Sigmoid colon (tissue), 7 donors: ENCODE measurements around the gene GOLGA8N. TPM values are rescaled to one million over a fixed set of nuclear protein-coding genes. Genes with fewer than 3 reads are reported as not detected.

Experiments
- DNase-seq: peaks from one replicate; pipeline ENCODE4 v3.0.0-alpha.2; 2019
- H3K27ac ChIP-seq, 4 donors: fragments of 200-600 bp; sonication (generic); one replicate each; pipeline ENCODE4 v1.5.1; 2016 to 2019; ENCODE audit warnings: mild to moderate bottlenecking in 1 of 4
- H3K27me3 ChIP-seq, 3 donors: fragments of 200-600 bp; sonication (generic); one replicate each; pipeline ENCODE4 v1.5.1; 2019; ENCODE audit warnings: mild to moderate bottlenecking in 1 of 3
- H3K36me3 ChIP-seq, 4 donors: fragments of 200-600 bp; sonication (generic); one replicate each; pipeline ENCODE4 v1.5.1; 2016 to 2019
- H3K4me1 ChIP-seq, 4 donors: fragments of 200-600 bp; sonication (generic); one replicate each; pipeline ENCODE4 v1.5.1; 2017 to 2019
- H3K4me3 ChIP-seq, 4 donors: fragments of 200-600 bp; sonication (generic); one replicate each; pipeline ENCODE4 v1.5.1; 2017 to 2019; ENCODE audit warnings: mild to moderate bottlenecking in 2 of 4, moderate library complexity in 1 of 4
- H3K9me3 ChIP-seq, 4 donors: fragments of 200-600 bp in 3 of 4; sonication (generic) in 3 of 4; one replicate each; pipeline versions ENCODE4 v1.5.1 to v1.6.1; 2013 to 2019
- EP300 ChIP-seq, 4 donors: sonication (generic); formaldehyde crosslinking; IDR thresholded peaks; one replicate each; pipeline ENCODE4 v1.6.1; 2017; ENCODE audit warnings: antibody characterized with exemption in 4 of 4
- POLR2A ChIP-seq, 2 donors: fragments of 450-650 bp; IDR thresholded peaks; one replicate each; pipeline ENCODE4 v1.6.1; 2016; ENCODE audit warnings: antibody characterized with exemption in 2 of 2, mild to moderate bottlenecking in 2 of 2, moderate library complexity in 2 of 2
- POLR2AphosphoS5 ChIP-seq, 4 donors: sonication (generic); formaldehyde crosslinking; IDR thresholded peaks; one replicate each; pipeline ENCODE4 v1.6.1; 2017; ENCODE audit warnings: antibody characterized with exemption in 4 of 4
- WGBS, 2 donors: extraction: QIAGEN DNeasy Blood & Tissue Kit; methylation state at CpG; one replicate each; pipeline ENCODE4 v1.1.7; 2013; 5-methylcytosine and 5-hydroxymethylcytosine counted together
- intact Hi-C: fragments of 100-400 bp; cut with DNase I; formaldehyde crosslinking; loops from one replicate; pipeline ENCODE4 v1.15.1; 2023
- polyA plus RNA-seq, 3 donors: library from polyadenylated mRNA; stranded (reverse); fragments of 200-250 nt; gene quantifications; one replicate each; pipeline ENCODE4 v1.2.3, GENCODE V29; 2013
- total RNA-seq, 4 donors: library from RNA; depleted of rRNA; stranded (reverse); fragments of >200 nt; gene quantifications; one replicate each; pipeline ENCODE4 v1.1.0, GENCODE V29; 2016
- TF ChIP-seq, protein P1 (sequence below), 4 experiments: fragments of 450-650 bp in 3 of 4; fragments of 200-600 bp in 1 of 4; IDR thresholded peaks; one replicate each; pipeline ENCODE4 v1.5.1; 2016 to 2019; ENCODE audit warnings: antibody characterized with exemption in 4 of 4, mild to moderate bottlenecking in 3 of 4, moderate library complexity in 2 of 4
- donor health status: healthy with polysubstance abuse.
- donor health status: Bipolar disorder and iron deficiency.
- donor health status: healthy.

Gene GOLGA8N
- total and polyA plus RNA-seq, 7 donors: 0.46 to 22.7 (median 7.7) TPM

GRCh38 chr15:32642667-32643435 is 49.6 kb downstream of the GOLGA8N start:
- WGBS, 2 donors: 31 to 67% methylated on average over 5 of the region's 5 CpGs
- Histone ChIP-seq H3K27me3 (peaks cover 0 to 32% (median 0%) of the 10 kb centered on the region in 3 donors), H3K4me1 (no peaks in the 10 kb centered on the region), H3K4me3 (no peak overlapping the region), H3K27ac (no peak overlapping the region), H3K36me3 (no peaks in the 10 kb centered on the region), H3K9me3 (no peaks in the 10 kb centered on the region)
- no peak for TF ChIP-seq EP300 (IDR thresholded peaks at IDR 0.05)
- no peak for TF ChIP-seq POLR2A (IDR thresholded peaks at IDR 0.05)
- TF ChIP-seq, protein P1, sequence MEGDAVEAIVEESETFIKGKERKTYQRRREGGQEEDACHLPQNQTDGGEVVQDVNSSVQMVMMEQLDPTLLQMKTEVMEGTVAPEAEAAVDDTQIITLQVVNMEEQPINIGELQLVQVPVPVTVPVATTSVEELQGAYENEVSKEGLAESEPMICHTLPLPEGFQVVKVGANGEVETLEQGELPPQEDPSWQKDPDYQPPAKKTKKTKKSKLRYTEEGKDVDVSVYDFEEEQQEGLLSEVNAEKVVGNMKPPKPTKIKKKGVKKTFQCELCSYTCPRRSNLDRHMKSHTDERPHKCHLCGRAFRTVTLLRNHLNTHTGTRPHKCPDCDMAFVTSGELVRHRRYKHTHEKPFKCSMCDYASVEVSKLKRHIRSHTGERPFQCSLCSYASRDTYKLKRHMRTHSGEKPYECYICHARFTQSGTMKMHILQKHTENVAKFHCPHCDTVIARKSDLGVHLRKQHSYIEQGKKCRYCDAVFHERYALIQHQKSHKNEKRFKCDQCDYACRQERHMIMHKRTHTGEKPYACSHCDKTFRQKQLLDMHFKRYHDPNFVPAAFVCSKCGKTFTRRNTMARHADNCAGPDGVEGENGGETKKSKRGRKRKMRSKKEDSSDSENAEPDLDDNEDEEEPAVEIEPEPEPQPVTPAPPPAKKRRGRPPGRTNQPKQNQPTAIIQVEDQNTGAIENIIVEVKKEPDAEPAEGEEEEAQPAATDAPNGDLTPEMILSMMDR (IDR thresholded peaks at IDR 0.05): no peak
- TF ChIP-seq POLR2AphosphoS5 (IDR thresholded peaks at IDR 0.05): no peak
- no peak for DNase-seq
- intact Hi-C loops: no loop called here

DNA sequence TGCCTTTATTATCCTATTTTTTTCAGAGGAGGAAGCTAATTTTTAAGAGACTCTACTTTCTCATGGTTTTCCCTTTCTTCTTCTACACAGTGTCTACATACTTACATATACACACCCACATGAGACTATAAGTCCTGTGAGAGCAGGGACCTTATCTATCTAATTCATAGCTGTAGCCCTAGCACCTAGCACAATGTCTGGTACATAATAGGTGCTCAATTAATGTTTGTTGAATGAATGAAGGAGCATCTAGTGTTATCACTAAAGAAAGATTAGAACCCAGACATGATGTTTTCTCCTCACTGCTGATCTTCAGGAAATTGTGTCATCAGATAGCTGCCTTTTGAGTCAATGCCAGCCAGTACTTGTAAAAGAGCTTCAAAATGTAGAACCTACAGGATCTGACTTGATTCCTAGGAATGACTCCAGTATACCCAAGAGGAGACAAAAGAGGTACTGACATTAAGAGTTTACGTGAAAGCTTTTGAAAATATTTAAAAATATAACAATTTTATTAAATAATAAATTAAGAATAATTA is 50.7 kb downstream of the GOLGA8N start:
- no peaks in the 10 kb centered on the region for H3K9me3 ChIP-seq
- H3K27ac ChIP-seq: no peak overlapping the region
- H3K4me1 ChIP-seq: no peaks in the 10 kb centered on the region
- no peaks in the 10 kb centered on the region for H3K36me3 ChIP-seq
- no peak for DNase-seq
- TF ChIP-seq POLR2A (IDR thresholded peaks at IDR 0.05) (no peak), POLR2AphosphoS5 (IDR thresholded peaks at IDR 0.05) (no peak), EP300 (IDR thresholded peaks at IDR 0.05) (no peak)
- TF ChIP-seq, protein P1 (IDR thresholded peaks at IDR 0.05): no peak
- intact Hi-C loops: no loop called here
- peaks cover 0 to 32% (median 0%) of the 10 kb centered on the region in 3 donors for H3K27me3 ChIP-seq
- WGBS, 2 donors: 95 to 97% methylated on average over 1 of the region's 1 CpG
- H3K4me3 ChIP-seq: no peak overlapping the region

DNA sequence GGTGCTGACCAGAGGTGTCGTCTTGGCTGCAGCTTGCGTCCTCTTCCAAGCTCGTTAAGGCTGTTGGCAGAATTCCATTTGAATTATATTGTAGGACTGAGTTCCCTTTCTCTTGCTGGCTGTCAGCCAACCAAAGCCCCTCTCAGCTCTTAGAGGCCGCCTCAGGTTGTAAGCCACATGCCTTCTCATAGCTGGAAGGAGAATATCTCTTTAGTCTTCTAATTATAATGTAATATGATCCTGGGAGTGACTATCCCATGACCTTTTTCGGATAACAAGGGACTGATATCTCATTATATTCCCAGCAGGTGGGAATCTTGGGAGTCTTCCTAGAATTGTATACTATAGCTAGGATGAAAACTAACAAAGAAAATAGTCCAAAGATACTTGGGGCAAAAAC is 53.0 kb downstream of the GOLGA8N start:
- 47 to 64% methylated on average over 5 of the region's 5 CpGs for WGBS, 2 donors
- Histone ChIP-seq H3K27ac (no peak overlapping the region), H3K36me3 (no peaks in the 10 kb centered on the region), H3K27me3 (peaks cover 0 to 24% (median 0%) of the 10 kb centered on the region in 3 donors), H3K4me3 (no peak overlapping the region), H3K4me1 (no peaks in the 10 kb centered on the region), H3K9me3 (no peaks in the 10 kb centered on the region)
- intact Hi-C loops: no loop called here
- DNase-seq: no peak
- TF ChIP-seq POLR2AphosphoS5 (IDR thresholded peaks at IDR 0.05): no peak
- TF ChIP-seq, protein P1 (IDR thresholded peaks at IDR 0.05): no peak
- no peak for TF ChIP-seq EP300 (IDR thresholded peaks at IDR 0.05)
- TF ChIP-seq POLR2A (IDR thresholded peaks at IDR 0.05): no peak

DNA sequence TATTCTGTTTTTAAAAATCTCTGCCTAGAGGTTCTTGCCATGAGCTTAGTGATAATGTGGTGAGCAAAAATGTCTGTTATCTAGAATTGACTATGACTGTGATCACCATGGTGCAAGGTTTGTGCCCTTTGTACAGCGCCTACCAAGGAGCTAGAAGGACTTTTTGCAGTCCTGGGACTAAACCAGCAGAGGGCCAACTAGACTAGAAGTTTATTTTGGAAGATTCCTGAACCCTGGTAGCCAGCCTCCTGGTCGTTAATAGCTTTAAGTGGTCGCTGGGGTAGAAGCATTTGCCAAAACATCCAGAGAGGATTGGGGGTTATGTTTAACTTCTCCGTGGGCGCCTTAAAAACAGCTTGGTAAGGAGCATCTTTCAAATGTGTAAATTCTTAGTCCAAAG is 56.1 kb downstream of the GOLGA8N start:
- TF ChIP-seq POLR2AphosphoS5 (IDR thresholded peaks at IDR 0.05): no peak
- TF ChIP-seq, protein P1 (IDR thresholded peaks at IDR 0.05): no peak
- TF ChIP-seq POLR2A (IDR thresholded peaks at IDR 0.05): no peak
- no peak for TF ChIP-seq EP300 (IDR thresholded peaks at IDR 0.05)
- 59 to 79% methylated on average over 5 of the region's 5 CpGs for WGBS, 2 donors
- Histone ChIP-seq H3K27me3 (no peaks in the 10 kb centered on the region), H3K9me3 (no peaks in the 10 kb centered on the region), H3K27ac (no peak overlapping the region), H3K4me3 (no peak overlapping the region), H3K36me3 (no peaks in the 10 kb centered on the region), H3K4me1 (no peaks in the 10 kb centered on the region)
- intact Hi-C loops: no loop called here
- no peak for DNase-seq
